ENCODE data around the gene FKBP2. TPM values are rescaled to one million over a fixed set of nuclear protein-coding genes. Genes with fewer than 3 reads are reported as not detected.

The FKBP2 gene
- polyA plus RNA-seq, 1 experiment, result 76.2 TPM

- no peak for TF ChIP-seq CTCF (IDR thresholded peaks at IDR 0.05; ENCODE audit: insufficient read depth, low read depth, low read length)
- CTCF ChIA-PET, result interaction anchor here (1.1 to 9.2 kb wide), 3 partner anchors 9 to 13 kb away, joined by 5 to 88 read pairs (median 11); partner anchors contain the start of gene CATSPERZ
- peaks cover 36% of the 10 kb centered on the region for H3K27me3 ChIP-seq (ENCODE audit: control insufficient read depth, insufficient read depth, low read length)
- DNase-seq (ENCODE audit: low read depth), result no peak
- H3K36me3 ChIP-seq (ENCODE audit: control insufficient read depth, insufficient read depth, low read length), result no peaks in the 10 kb centered on the region
- H3K4me3 ChIP-seq (ENCODE audit: low read depth, low read length), result peak overlapping the region; percentile 20
- POLR2A ChIA-PET, result no interaction called here
Measured at GRCh38 chr11:64291752-64292459, 51.0 kb downstream of the FKBP2 start.

- Histone ChIP-seq H3K4me3 (ENCODE audit: low read depth, low read length) (peak overlapping the region; percentile 20; the same call in 1 of the 2 replicates), H3K27me3 (ENCODE audit: control insufficient read depth, insufficient read depth, low read length) (peaks cover 42% of the 10 kb centered on the region), H3K36me3 (ENCODE audit: control insufficient read depth, insufficient read depth, low read length) (no peaks in the 10 kb centered on the region)
- no peak for DNase-seq (ENCODE audit: low read depth)
- TF ChIP-seq CTCF (IDR thresholded peaks at IDR 0.05; ENCODE audit: insufficient read depth, low read depth, low read length), result no peak
- ChIA-PET POLR2A (no interaction called here), CTCF (interaction anchor here (1.1 to 1.5 kb wide), 2 partner anchors 8 to 12 kb away, joined by 5 to 11 read pairs; no protein-coding TSS in a partner anchor)
Measured at GRCh38 chr11:64292460-64293254, 51.8 kb downstream of the FKBP2 start.

Other genes with a start within 250 kb of the FKBP2 start
- gene FLRT1, start 205.2 kb upstream of the FKBP2 start, polyA plus RNA-seq (2011; rRNA removed), result 0.32 and 0.42 TPM in 2 replicates
- gene MACROD1, start 75.0 kb upstream of the FKBP2 start, polyA plus RNA-seq (2011; rRNA removed), result 11.7 and 12.4 TPM in 2 replicates
- gene STIP1, start 54.9 kb upstream of the FKBP2 start, polyA plus RNA-seq (2011; rRNA removed), result 139 and 150 TPM in 2 replicates
- gene FERMT3, start 34.4 kb upstream of the FKBP2 start, polyA plus RNA-seq (2011; rRNA removed), result 0.83 and 1.9 TPM in 2 replicates
- gene TRPT1, start 14.9 kb upstream of the FKBP2 start, polyA plus RNA-seq (2011; rRNA removed), result 30.7 and 53.1 TPM in 2 replicates
- 40.5 and 51.2 TPM in 2 replicates for gene NUDT22, start 14.8 kb upstream of the FKBP2 start, polyA plus RNA-seq (2011; rRNA removed)
- gene DNAJC4, start 10.5 kb upstream of the FKBP2 start, polyA plus RNA-seq (2011; rRNA removed), result 23.5 and 42.1 TPM in 2 replicates
- gene VEGFB, start 6.5 kb upstream of the FKBP2 start, polyA plus RNA-seq (2011; rRNA removed), result 10.2 and 13.2 TPM in 2 replicates
- gene PPP1R14B, start 5.8 kb downstream of the FKBP2 start, polyA plus RNA-seq (2011; rRNA removed), result 174 and 283 TPM in 2 replicates
- 17.9 and 30.2 TPM in 2 replicates for gene PLCB3, start 10.4 kb downstream of the FKBP2 start, polyA plus RNA-seq (2011; rRNA removed)
- gene BAD, start 43.6 kb downstream of the FKBP2 start, polyA plus RNA-seq (2011; rRNA removed), result 62.3 and 85.3 TPM in 2 replicates
- 22.6 and 33.7 TPM in 2 replicates for gene GPR137, start 44.8 kb downstream of the FKBP2 start, polyA plus RNA-seq (2011; rRNA removed)
- 0.05 TPM in 1 of 2 replicates, not detected in the other for gene KCNK4, start 50.2 kb downstream of the FKBP2 start, polyA plus RNA-seq (2011; rRNA removed)
- gene CATSPERZ, start 59.3 kb downstream of the FKBP2 start, polyA plus RNA-seq (2011; rRNA removed), result not detected in 2 replicates
- 8.9 and 17.4 TPM in 2 replicates for gene ESRRA, start 64.4 kb downstream of the FKBP2 start, polyA plus RNA-seq (2011; rRNA removed)
- 154 and 189 TPM in 2 replicates for gene TRMT112, start 76.5 kb downstream of the FKBP2 start, polyA plus RNA-seq (2011; rRNA removed)
- gene PRDX5, start 77.0 kb downstream of the FKBP2 start, polyA plus RNA-seq (2011; rRNA removed), result 398 and 468 TPM in 2 replicates
- 0.49 and 0.66 TPM in 2 replicates for gene CCDC88B, start 99.1 kb downstream of the FKBP2 start, polyA plus RNA-seq (2011; rRNA removed)
- 22.9 and 33.8 TPM in 2 replicates for gene RPS6KA4, start 118.1 kb downstream of the FKBP2 start, polyA plus RNA-seq (2011; rRNA removed)

Measured in BJ (cell line).